ENCODE results near the gene NAXD.

GRCh38 chr13:110647365-110647737 lies 32.0 kb downstream of the NAXD start:
- TF ChIP-seq EZH2phosphoT487 (IDR thresholded peaks at IDR 0.05; ENCODE audit: borderline replicate concordance) (no peak), JUND (IDR thresholded peaks at IDR 0.05) (no peak), MAX (IDR thresholded peaks at IDR 0.05) (no peak), RAD21 (IDR thresholded peaks at IDR 0.05; ENCODE audit: low read depth) (no peak), CTCF (IDR thresholded peaks at IDR 0.05 in 2 of 3, conservative IDR thresholded peaks at IDR 0.05 in 1 of 3; ENCODE audit: borderline replicate concordance in 1 of 3, insufficient read depth in 1 of 3, low read depth in 2 of 3, low read length in 2 of 3) (no peak), CBX3 (IDR thresholded peaks at IDR 0.05; ENCODE audit: low read depth) (no peak), ZFX (IDR thresholded peaks at IDR 0.05) (no peak), SP1 (IDR thresholded peaks at IDR 0.05; ENCODE audit: low read depth) (no peak)

All from HCT116 (cell line).